Natural killer cell treated with Interleukin-12 subunit alpha and Interleukin-12 subunit beta and Interleukin-15 and Interleukin-18, amount 100 ng/mL, for 72 hours (primary cell): ENCODE measurements around the gene COL7A1. TPM values are rescaled to one million over a fixed set of nuclear protein-coding genes. Genes with fewer than 3 reads are reported as not detected.

Source experiments
- ATAC-seq, 2 donors: fragments of 150-1000 bp; cut with Tn5 transposase in 1 of 2; sonication (Bioruptor Pico), chemical (Tn5 transposase) in 1 of 2; 2 replicates each; pipeline ENCODE4 v1.10.0; 2021
- DNase-seq: peaks from one replicate; pipeline ENCODE4 v3.0.0; 2022; ENCODE audit warnings: low spot score
- H3K27ac Mint-ChIP-seq, 2 donors: 1 replicate in 1 of 2; 2 replicates in 1 of 2; pipeline ENCODE4 v1.8.0; 2022; ENCODE audit warnings: mixed read lengths in 2 of 2, mild to moderate bottlenecking in 1 of 2, moderate library complexity in 1 of 2
- H3K27me3 Mint-ChIP-seq, 2 donors: 1 replicate in 1 of 2; 2 replicates in 1 of 2; pipeline ENCODE4 v1.8.0; 2022; ENCODE audit warnings: mixed read lengths in 2 of 2
- H3K36me3 Mint-ChIP-seq: one replicate; pipeline ENCODE4 v1.8.0; 2022; ENCODE audit warnings: mixed read lengths
- H3K4me1 Mint-ChIP-seq, 2 donors: 1 replicate in 1 of 2; 2 replicates in 1 of 2; pipeline ENCODE4 v1.8.0; 2022; ENCODE audit warnings: low read depth in 2 of 2, mixed read lengths in 2 of 2, mild to moderate bottlenecking in 1 of 2
- H3K4me3 Mint-ChIP-seq: one replicate; pipeline ENCODE4 v1.8.0; 2022; ENCODE audit warnings: mixed read lengths
- H3K9me3 Mint-ChIP-seq: 2 replicates; pipeline ENCODE4 v1.8.0; 2022; ENCODE audit warnings: mixed read lengths
- total RNA-seq, 2 donors: library from RNA; stranded (reverse); gene quantifications; one replicate each; pipeline ENCODE4 v1.2.3, GENCODE V29; 2022

COL7A1 gene
- total RNA-seq, 2 donors from 2014 or later, result 1.5 to 1.8 TPM

- Mint-ChIP-seq H3K4me3 (no peak overlapping the region), H3K9me3 (no peaks in the 10 kb centered on the region), H3K36me3 (no peaks in the 10 kb centered on the region), H3K27me3 (no peaks in the 10 kb centered on the region), H3K27ac (no peak overlapping the region), H3K4me1 (peaks cover 17 to 18% of the 10 kb centered on the region in 2 donors)
- ATAC-seq (no peak), DNase-seq (no peak)
Observed at GRCh38 chr3:48568476-48568875, 26.7 kb downstream of the COL7A1 start.

- H3K9me3 Mint-ChIP-seq, result no peaks in the 10 kb centered on the region
- H3K27me3 Mint-ChIP-seq, result no peaks in the 10 kb centered on the region
- H3K27ac Mint-ChIP-seq, result no peak overlapping the region
- ATAC-seq (no peak), DNase-seq (no peak)
- peaks cover 24 to 26% of the 10 kb centered on the region in 2 donors for H3K4me1 Mint-ChIP-seq
- no peak overlapping the region for H3K4me3 Mint-ChIP-seq
- no peaks in the 10 kb centered on the region for H3K36me3 Mint-ChIP-seq
Observed at GRCh38 chr3:48567500-48567899, 27.6 kb downstream of the COL7A1 start.

GRCh38 chr3:48567090-48567489 lies 28.0 kb downstream of the COL7A1 start:
- Mint-ChIP-seq H3K4me1 (peaks cover 24 to 26% of the 10 kb centered on the region in 2 donors), H3K9me3 (no peaks in the 10 kb centered on the region), H3K27ac (no peak overlapping the region), H3K27me3 (no peaks in the 10 kb centered on the region), H3K4me3 (no peak overlapping the region), H3K36me3 (no peaks in the 10 kb centered on the region)
- DNase-seq, result no peak
- no peak for ATAC-seq

- H3K27ac Mint-ChIP-seq, result no peak overlapping the region
- no peak for DNase-seq
- no peaks in the 10 kb centered on the region for H3K9me3 Mint-ChIP-seq
- H3K27me3 Mint-ChIP-seq, result no peaks in the 10 kb centered on the region
- H3K4me3 Mint-ChIP-seq, result no peak overlapping the region
- peaks cover 24 to 26% of the 10 kb centered on the region in 2 donors for H3K4me1 Mint-ChIP-seq
- no peaks in the 10 kb centered on the region for H3K36me3 Mint-ChIP-seq
- ATAC-seq, result no peak
Observed at GRCh38 chr3:48566401-48566760, 28.7 kb downstream of the COL7A1 start.

GRCh38 chr3:48565591-48566400 lies 29.3 kb downstream of the COL7A1 start:
- peak in 1 of 2 donors; percentile 48 for ATAC-seq
- H3K27ac Mint-ChIP-seq, result peak overlapping the region; percentile 4 to 20
- H3K27me3 Mint-ChIP-seq, result no peaks in the 10 kb centered on the region
- peaks cover 24 to 26% of the 10 kb centered on the region in 2 donors for H3K4me1 Mint-ChIP-seq
- H3K9me3 Mint-ChIP-seq, result no peaks in the 10 kb centered on the region
- DNase-seq, result no peak
- H3K36me3 Mint-ChIP-seq, result no peaks in the 10 kb centered on the region
- no peak overlapping the region for H3K4me3 Mint-ChIP-seq

- Mint-ChIP-seq H3K27ac (peak overlapping the region; percentile 4 to 20), H3K9me3 (no peaks in the 10 kb centered on the region), H3K36me3 (no peaks in the 10 kb centered on the region), H3K27me3 (no peaks in the 10 kb centered on the region), H3K4me1 (peaks cover 27 to 29% of the 10 kb centered on the region in 2 donors), H3K4me3 (no peak overlapping the region)
- DNase-seq (no peak), ATAC-seq (no peak)
Observed at GRCh38 chr3:48565186-48565585, 29.9 kb downstream of the COL7A1 start.

GRCh38 chr3:48564667-48565066 lies 30.5 kb downstream of the COL7A1 start:
- no peak overlapping the region for H3K4me3 Mint-ChIP-seq

GRCh38 chr3:48564022-48564421 lies 31.1 kb downstream of the COL7A1 start:
- Mint-ChIP-seq H3K36me3 (no peaks in the 10 kb centered on the region), H3K9me3 (no peaks in the 10 kb centered on the region), H3K27ac (peak overlapping the region; percentile 90 to 93), H3K4me1 (peaks cover 30 to 36% of the 10 kb centered on the region in 2 donors), H3K4me3 (peak overlapping the region; percentile 67), H3K27me3 (no peaks in the 10 kb centered on the region)
- DNase-seq (peak; percentile 88), ATAC-seq (peak; percentile 87 to 90)

More at GRCh38 chr3:48564667-48565066, 30.5 kb downstream of the COL7A1 start:
- peak overlapping the region in 1 of 2 donors; percentile 90 for H3K27ac Mint-ChIP-seq
- no peak for ATAC-seq
- DNase-seq, result no peak
- H3K27me3 Mint-ChIP-seq, result no peaks in the 10 kb centered on the region
- H3K4me1 Mint-ChIP-seq, result peaks cover 29 to 32% of the 10 kb centered on the region in 2 donors
- no peaks in the 10 kb centered on the region for H3K36me3 Mint-ChIP-seq
- H3K9me3 Mint-ChIP-seq, result no peaks in the 10 kb centered on the region

- H3K9me3 Mint-ChIP-seq, result no peaks in the 10 kb centered on the region
- DNase-seq (no peak), ATAC-seq (no peak)
- no peaks in the 10 kb centered on the region for H3K36me3 Mint-ChIP-seq
- peak within 1 kb of the TSS; percentile 67 for H3K4me3 Mint-ChIP-seq
- H3K27me3 Mint-ChIP-seq, result no peaks in the 10 kb centered on the region
- peaks cover 35 to 42% of the 10 kb centered on the region in 2 donors for H3K4me1 Mint-ChIP-seq
- H3K27ac Mint-ChIP-seq, result peak within 1 kb of the TSS; percentile 90 to 93
Observed at GRCh38 chr3:48563382-48563918, 31.7 kb downstream of the COL7A1 start, which contains the start of gene UCN2. TSS of gene UCN2 (minus strand) at chr3:48563781. CDS start at chr3:48563124, 657 bp downstream.

GRCh38 chr3:48562367-48563095 lies 32.6 kb downstream of the COL7A1 start:
- ATAC-seq, result no peak
- Mint-ChIP-seq H3K4me1 (peaks cover 41 to 46% of the 10 kb centered on the region in 2 donors), H3K27me3 (no peaks in the 10 kb centered on the region), H3K27ac (peak overlapping the region; percentile 90 to 93), H3K9me3 (no peaks in the 10 kb centered on the region), H3K4me3 (no peak overlapping the region), H3K36me3 (no peaks in the 10 kb centered on the region)
- DNase-seq, result no peak

GRCh38 chr3:48561045-48561736 lies 33.9 kb downstream of the COL7A1 start:
- Mint-ChIP-seq H3K27ac (no peak overlapping the region), H3K9me3 (no peaks in the 10 kb centered on the region), H3K27me3 (no peaks in the 10 kb centered on the region), H3K4me3 (no peak overlapping the region), H3K4me1 (peaks cover 41 to 51% of the 10 kb centered on the region in 2 donors), H3K36me3 (no peaks in the 10 kb centered on the region)
- ATAC-seq (no peak), DNase-seq (no peak)

- no peak for ATAC-seq
- no peak overlapping the region for H3K4me3 Mint-ChIP-seq
- peaks cover 35 to 46% of the 10 kb centered on the region in 2 donors for H3K4me1 Mint-ChIP-seq
- H3K27me3 Mint-ChIP-seq, result no peaks in the 10 kb centered on the region
- no peaks in the 10 kb centered on the region for H3K36me3 Mint-ChIP-seq
- H3K27ac Mint-ChIP-seq, result peak overlapping the region in 1 of 2 donors; percentile 45
- no peaks in the 10 kb centered on the region for H3K9me3 Mint-ChIP-seq
- no peak for DNase-seq
Observed at GRCh38 chr3:48560648-48561018, 34.5 kb downstream of the COL7A1 start.

- Mint-ChIP-seq H3K4me1 (peaks cover 23 to 41% of the 10 kb centered on the region in 2 donors), H3K4me3 (peak overlapping the region; percentile 78), H3K9me3 (no peaks in the 10 kb centered on the region), H3K27me3 (no peaks in the 10 kb centered on the region), H3K36me3 (no peaks in the 10 kb centered on the region), H3K27ac (peak overlapping the region; percentile 60 to 66)
- ATAC-seq, result no peak
- no peak for DNase-seq
Observed at GRCh38 chr3:48558493-48559134, 36.5 kb downstream of the COL7A1 start.
